ENCODE results near the gene NR5A1. TPM values are rescaled to one million over a fixed set of nuclear protein-coding genes. Genes with fewer than 3 reads are reported as not detected.

The NR5A1 gene
- total RNA-seq, 1 donor from 2014 or later = 1.2 TPM

DNA sequence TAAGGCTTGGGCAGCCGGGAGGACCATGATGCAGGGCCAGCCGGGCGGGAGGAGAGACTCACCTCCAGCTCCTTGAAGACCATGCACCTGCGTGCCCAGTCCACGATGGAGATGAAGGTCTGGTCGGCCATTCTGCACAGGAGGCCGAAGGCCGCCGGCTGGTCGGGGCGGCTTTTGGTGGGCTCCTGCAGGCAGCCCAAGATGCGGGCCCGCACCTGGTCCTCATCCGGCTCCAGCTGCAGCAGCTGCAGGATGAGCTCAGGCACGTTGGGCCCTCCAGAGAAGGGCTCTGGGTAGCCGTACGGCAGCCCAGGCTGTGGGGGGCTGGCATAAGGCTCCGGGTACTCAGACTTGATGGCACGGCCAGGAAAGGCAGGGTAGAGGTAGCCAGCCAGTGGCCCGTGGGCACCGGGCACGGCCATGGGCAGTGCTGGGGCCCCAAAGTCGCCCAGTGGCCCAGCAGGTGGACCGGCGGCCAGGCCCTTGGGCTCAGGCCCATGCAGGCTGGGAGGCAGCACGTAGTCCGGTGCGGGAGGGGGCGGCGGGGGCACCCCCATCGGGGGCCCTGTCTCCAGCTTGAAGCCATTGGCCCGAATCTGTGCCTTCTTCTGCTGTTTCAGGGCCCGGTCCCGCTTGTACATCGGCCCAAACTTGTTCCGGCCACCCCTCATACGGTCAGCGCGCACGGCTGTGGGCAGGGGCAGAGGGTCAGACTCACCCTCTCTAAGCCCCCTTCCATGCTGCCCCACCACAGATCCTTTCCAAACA is 7.0 kb downstream of the NR5A1 start:
- H3K4me3 ChIP-seq = no peak overlapping the region
- H3K4me1 ChIP-seq = peaks cover 13% of the 10 kb centered on the region
- TF ChIP-seq POLR2A (IDR thresholded peaks at IDR 0.05) (no peak), POLR2AphosphoS5 (IDR thresholded peaks at IDR 0.05; ENCODE audit: insufficient read depth in 1 of 2, low read depth in 1 of 2) (no peak), CTCF (IDR thresholded peaks at IDR 0.05) (no peak)
- intact Hi-C loops (cut with DNase I) = no loop called here
- no peak for DNase-seq (ENCODE audit: extremely low spot score in 2 of 2)
- H3K27ac ChIP-seq = no peak overlapping the region
- no peaks in the 10 kb centered on the region for H3K9me3 ChIP-seq
- peaks cover 16% of the 10 kb centered on the region for H3K27me3 ChIP-seq
- H3K36me3 ChIP-seq = no peaks in the 10 kb centered on the region

- intact Hi-C loops (cut with DNase I) = no loop called here
- no peak overlapping the region for H3K4me3 ChIP-seq
- peaks cover 7% of the 10 kb centered on the region for H3K4me1 ChIP-seq
- TF ChIP-seq POLR2A (IDR thresholded peaks at IDR 0.05) (no peak), CTCF (IDR thresholded peaks at IDR 0.05) (no peak), POLR2AphosphoS5 (IDR thresholded peaks at IDR 0.05; ENCODE audit: insufficient read depth in 1 of 2, low read depth in 1 of 2) (no peak)
- no peak overlapping the region for H3K27ac ChIP-seq
- DNase-seq (ENCODE audit: extremely low spot score in 2 of 2) = no peak
- peaks cover 12% of the 10 kb centered on the region for H3K27me3 ChIP-seq
- no peaks in the 10 kb centered on the region for H3K36me3 ChIP-seq
- no peaks in the 10 kb centered on the region for H3K9me3 ChIP-seq
Measured at GRCh38 chr9:124499216-124499615, 8.0 kb downstream of the NR5A1 start.

DNA sequence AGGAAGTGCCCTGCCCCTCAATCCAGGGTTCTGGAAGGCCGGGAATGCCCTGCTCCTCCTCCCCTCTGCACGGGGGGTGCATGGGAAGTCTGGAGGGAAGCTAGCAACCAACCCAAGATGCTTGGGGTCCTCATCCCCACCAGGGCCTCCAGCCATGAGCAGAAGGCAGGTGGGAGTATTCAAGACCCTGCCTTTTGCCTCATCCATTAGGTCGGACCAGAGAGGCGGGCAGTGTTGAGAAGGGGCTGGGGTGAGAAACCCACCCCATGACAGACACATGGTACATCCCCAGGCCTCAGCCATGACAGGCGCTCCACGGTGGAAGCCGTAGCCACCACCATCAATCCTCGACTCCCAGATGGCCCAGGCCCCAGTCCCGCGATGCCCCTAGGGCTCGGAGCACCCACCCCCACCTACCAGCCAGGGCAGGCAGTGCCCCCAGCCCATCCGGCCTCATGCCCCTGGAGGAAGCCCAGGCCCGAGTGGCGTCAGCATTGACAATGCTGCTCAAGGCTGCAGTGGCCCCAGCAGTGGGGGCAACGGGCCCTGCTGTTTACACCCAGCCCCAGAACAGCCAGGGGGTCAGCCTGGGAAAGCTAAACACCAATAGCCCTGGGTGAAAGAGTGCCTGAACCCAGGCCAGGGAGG is 8.6 kb downstream of the NR5A1 start:
- Histone ChIP-seq H3K27ac (no peak overlapping the region), H3K9me3 (no peaks in the 10 kb centered on the region), H3K4me1 (peaks cover 1% of the 10 kb centered on the region), H3K27me3 (peaks cover 10% of the 10 kb centered on the region), H3K36me3 (no peaks in the 10 kb centered on the region), H3K4me3 (no peak overlapping the region)
- intact Hi-C loops (cut with DNase I) = no loop called here
- TF ChIP-seq POLR2AphosphoS5 (IDR thresholded peaks at IDR 0.05; ENCODE audit: insufficient read depth in 1 of 2, low read depth in 1 of 2) (no peak), POLR2A (IDR thresholded peaks at IDR 0.05) (no peak), CTCF (IDR thresholded peaks at IDR 0.05) (no peak)
- DNase-seq (ENCODE audit: extremely low spot score in 2 of 2) = no peak

DNA sequence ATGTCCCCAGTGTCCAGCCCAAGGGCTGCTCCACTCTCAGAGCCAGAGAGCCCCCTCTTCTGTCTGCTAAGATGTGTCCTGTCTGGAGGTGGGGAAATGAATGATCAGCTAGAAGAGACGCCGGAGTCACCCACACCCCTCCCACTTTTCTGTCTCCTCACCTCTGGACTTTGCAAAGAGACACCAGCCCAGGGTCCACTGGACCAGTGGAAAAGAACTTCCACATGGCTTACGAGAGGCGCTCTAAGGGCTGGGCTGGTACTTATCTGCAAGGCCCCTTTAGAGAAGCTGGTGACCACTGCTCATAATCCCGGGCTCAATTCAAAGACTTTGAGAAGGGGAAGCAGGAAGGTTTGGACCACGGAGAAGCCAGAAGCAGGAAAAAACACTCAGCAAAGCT is 9.2 kb downstream of the NR5A1 start:
- TF ChIP-seq POLR2A (IDR thresholded peaks at IDR 0.05) = no peak
- TF ChIP-seq POLR2AphosphoS5 (IDR thresholded peaks at IDR 0.05; ENCODE audit: insufficient read depth in 1 of 2, low read depth in 1 of 2) = no peak
- TF ChIP-seq CTCF (IDR thresholded peaks at IDR 0.05) = no peak

DNA sequence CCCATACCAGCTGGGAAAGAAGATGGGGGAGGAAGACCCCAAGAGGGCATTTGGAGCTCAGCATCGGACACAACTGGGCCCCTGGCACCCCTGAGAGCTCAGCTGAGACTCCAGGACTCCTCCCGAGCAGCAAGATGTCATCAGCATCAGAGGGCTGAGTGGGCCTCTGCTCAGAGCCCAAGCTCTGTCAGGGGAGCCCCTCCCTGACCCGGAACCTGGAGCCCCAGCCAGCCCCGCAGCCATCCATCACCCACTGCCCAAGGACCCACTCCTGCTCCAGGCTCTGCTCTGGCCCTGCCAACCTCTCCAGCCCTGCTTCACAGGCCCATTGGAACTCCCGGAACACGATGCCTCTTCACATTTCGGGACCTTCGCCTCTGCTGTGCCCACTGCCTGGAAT is 9.8 kb downstream of the NR5A1 start:
- no peak for TF ChIP-seq POLR2AphosphoS5 (IDR thresholded peaks at IDR 0.05; ENCODE audit: insufficient read depth in 1 of 2, low read depth in 1 of 2)
- intact Hi-C loops (cut with DNase I) = no loop called here
- Histone ChIP-seq H3K4me3 (no peak overlapping the region), H3K4me1 (no peaks in the 10 kb centered on the region), H3K36me3 (no peaks in the 10 kb centered on the region), H3K9me3 (no peaks in the 10 kb centered on the region), H3K27ac (no peak overlapping the region), H3K27me3 (no peaks in the 10 kb centered on the region)
- DNase-seq (ENCODE audit: extremely low spot score in 2 of 2) = no peak

More for the DNA sequence above, 9.2 kb downstream of the NR5A1 start:
- peaks cover 4% of the 10 kb centered on the region for H3K27me3 ChIP-seq
- DNase-seq (ENCODE audit: extremely low spot score in 2 of 2) = no peak
- intact Hi-C loops (cut with DNase I) = no loop called here
- H3K36me3 ChIP-seq = no peaks in the 10 kb centered on the region
- no peak overlapping the region for H3K4me3 ChIP-seq
- H3K27ac ChIP-seq = no peak overlapping the region
- no peaks in the 10 kb centered on the region for H3K9me3 ChIP-seq
- no peaks in the 10 kb centered on the region for H3K4me1 ChIP-seq

Measured in vagina (tissue), 2 donors.